Measurements from ENCODE around the gene ZBTB21. TPM values are rescaled to one million over a fixed set of nuclear protein-coding genes. Genes with fewer than 3 reads are reported as not detected.

Gene ZBTB21
- 7.8 TPM for total RNA-seq
- long read RNA-seq, full-length matches to known transcripts: 1 of 6 reads
- long read RNA-seq, partial matches to known transcripts: 0 of 6 reads
- long read RNA-seq, other reads (novel, unspliced or antisense): 5 of 6 reads

DNA sequence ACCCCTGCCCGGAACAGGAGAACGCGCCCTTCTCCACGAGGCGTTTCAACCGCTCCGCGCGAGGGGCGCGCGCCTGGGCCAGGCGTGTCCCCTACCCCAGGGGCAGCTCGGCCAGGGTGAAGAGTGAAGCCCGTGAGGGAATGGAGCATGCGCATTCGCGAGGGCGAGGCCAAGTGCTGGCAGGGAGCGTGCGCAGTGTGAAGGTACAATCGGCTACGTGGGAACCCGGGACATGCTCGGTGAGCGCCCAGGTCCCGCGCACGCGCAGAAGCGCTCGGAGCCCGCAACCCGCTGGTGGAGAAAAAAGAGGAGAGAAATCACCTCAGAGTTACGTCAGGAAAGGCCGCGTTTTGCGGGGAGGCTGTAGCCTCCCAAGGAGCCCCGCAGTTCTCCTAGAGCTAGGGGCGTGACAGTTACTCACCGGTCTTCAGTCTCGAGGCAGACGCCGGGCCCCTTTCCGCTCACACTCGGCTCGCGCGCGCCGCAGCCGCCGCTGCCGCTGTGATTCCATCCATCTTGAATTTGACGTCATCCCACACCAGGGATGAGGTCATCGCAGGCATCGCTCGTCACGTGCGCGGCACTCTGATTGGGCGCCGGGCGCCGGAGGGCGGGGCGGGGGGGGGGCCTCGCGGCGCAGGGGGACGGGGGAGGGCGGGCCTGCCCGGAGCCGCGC, at the start of gene ZBTB21:
ZBTB21 (minus strand) TSS at position 530 of the 676 bp plus-strand sequence. CDS start 16,265 bp downstream, outside the sequence.
- DNase-seq (ENCODE audit: low spot score): peak; percentile 99
- intact Hi-C loops (cut with DNase I): loop anchor here (2.0 to 5.0 kb wide), 4 partner anchors 53 to 128 kb away; no protein-coding TSS in a partner anchor

DNA sequence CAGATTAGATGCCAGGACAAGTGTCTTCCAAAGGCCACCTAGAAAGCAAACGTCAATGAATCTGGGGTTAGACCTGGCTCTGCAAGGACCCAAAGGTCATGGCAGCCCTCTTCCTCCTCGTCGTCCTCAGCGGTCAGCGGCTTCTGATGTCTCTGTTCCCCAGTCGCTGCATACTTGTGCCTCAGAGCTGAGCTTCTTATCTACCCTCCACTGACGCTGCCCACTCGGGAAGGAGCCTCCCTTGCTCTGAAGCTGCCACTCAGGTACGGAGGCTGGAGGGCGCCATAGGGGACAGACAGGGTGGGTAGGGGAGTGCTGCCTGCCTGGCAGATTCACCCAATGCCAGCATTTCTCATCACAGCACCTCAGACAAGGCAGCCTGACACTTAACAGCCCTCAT, 49.6 kb upstream of the ZBTB21 start:
- intact Hi-C loops (cut with DNase I): no loop called here
- no peak for DNase-seq (ENCODE audit: low spot score)

DNA sequence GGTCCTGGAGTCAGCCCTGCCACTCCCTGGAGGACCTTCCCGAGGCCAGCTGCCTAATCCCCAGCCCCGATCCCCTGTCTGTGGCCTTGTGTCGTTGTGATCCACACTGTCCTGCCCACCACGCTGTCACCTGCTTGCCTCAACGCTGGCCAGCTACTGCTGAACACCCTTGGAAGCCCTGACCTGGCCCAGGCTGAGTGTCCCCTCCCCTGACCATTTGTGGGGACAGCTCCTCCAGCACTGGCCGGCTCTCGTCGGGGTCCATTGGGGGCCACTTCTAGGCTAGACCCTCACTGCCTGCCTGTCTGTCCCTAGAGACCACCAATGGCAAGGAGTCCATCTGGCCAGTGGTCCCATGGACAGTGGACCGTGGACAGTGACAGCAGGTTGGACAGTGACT, 49.0 kb upstream of the ZBTB21 start:
- intact Hi-C loops (cut with DNase I): no loop called here
- DNase-seq (ENCODE audit: low spot score): no peak

DNA sequence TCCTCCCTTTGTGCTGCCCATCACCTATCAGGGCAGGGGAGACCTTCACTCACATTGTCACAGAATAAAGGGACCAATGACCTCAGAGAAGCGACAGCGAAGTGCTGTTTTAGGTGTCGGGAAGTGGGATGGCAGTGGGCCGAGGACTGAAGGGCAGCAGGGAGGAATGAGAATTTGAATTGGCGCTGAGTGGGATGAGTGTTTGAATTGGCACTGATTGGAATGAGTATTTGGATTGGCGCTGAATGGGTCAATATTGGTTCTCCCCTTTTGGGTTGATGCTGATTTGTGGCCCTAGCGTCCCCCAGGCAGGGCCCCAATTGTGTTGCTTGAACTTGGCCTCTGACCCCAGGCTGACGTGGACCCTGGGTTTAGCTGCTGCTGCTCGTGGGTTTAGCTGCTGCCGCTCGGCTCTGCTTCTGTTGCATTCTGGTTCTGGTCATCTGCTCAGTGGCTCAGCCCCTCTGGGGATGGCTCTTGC, 48.5 kb upstream of the ZBTB21 start:
- intact Hi-C loops (cut with DNase I): no loop called here
- DNase-seq (ENCODE audit: low spot score): no peak

DNA sequence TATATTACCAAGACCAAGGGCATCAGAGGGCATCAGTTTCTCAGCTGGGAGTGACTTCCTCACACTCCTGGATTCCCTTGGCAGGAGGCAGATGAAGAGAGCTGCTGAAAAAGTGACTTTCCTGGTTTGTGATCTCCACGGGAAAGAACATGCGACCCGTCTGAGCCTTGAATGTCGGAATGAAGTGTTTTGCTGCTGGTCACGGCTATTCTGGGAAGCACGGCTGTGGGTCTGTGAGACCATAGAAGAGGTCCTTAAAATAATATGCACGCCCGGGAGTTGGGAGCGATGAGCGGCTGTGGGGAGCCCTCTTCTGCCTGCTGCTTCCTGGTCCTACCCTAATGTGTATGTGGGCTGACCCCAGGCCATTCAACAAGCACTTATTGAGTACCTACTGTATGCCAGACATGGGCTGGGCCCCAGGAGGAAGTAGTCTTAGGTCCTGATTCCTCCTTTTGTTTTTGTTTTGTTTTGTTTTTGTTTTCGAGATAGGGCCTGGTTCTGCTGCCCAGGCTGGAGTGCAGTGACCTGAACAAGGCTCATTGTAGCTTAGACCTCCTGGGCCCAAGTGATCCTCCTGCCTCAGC, 47.8 kb upstream of the ZBTB21 start:
- intact Hi-C loops (cut with DNase I): no loop called here
- no peak for DNase-seq (ENCODE audit: low spot score)

DNA sequence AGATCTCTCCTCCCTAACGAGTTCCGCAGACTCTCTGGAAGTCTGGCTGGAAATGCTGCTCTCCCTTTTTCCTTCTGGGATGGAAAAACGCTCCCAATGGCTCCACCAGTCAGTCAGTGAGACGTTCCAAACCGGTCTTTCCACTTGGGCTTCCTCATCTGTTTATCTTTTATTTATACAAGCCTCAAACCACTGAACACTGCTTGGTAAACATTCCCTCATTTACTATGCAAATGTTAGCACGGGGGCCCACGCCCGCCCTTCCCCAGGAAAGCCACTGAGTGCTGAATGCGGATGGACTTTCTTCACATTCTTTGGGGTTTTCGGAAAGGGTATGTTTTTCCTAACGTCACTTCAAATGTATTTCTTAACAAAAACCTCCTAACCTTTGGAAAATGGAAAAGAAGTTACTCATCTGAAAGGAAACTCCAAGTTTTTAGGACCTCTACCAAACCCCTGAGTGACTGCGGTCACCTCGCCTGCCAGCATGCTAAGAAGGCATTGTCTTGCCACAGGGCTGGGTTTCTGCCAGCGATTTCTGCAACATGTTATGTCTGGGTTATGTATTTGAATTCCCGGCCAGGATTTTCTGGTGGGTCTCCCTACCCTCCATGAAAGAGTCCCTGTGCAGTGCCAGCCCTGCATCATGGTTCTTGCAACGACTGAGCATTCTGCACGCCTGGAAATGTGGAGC, 47.0 kb upstream of the ZBTB21 start:
- no peak for DNase-seq (ENCODE audit: low spot score)
- intact Hi-C loops (cut with DNase I): no loop called here

DNA sequence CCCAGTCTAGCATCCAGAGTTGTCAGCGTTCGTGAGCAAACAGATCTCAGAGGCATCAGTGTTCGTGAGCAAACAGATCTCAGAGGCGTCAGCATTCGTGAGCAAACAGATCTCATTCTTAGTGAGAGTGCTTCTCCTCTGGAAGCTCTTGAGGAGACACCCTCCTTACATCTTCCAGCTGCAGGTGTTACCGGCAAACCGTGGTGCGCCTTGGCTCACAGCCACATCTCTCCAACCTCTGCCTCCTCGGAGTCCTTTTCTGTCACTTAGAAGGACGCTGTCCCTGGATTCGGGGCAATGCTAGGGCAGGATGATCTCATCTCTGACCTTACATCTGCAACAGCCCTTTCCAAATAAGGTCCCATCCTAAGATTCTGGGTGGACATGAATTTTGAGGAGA, 46.3 kb upstream of the ZBTB21 start:
- intact Hi-C loops (cut with DNase I): no loop called here
- DNase-seq (ENCODE audit: low spot score): no peak

DNA sequence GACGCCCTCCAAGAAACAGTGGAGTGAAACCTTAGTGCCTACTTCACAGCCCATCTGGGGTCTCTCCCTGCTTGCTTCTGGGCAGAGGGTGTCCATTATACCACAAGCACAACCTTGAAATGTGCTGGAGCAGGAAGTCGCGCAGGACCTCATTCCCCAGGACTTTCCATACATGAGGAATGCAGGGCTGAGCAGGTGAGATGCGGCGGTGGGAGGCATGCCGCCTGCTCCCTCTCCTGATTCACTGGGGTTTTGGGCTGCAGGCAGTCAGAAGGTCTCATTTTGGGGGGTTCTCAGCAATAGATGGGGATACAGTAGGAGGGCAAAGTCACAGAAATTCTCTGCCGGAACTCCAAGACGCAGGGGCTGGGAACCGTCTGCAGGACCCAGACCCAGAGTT, 45.3 kb upstream of the ZBTB21 start:
- intact Hi-C loops (cut with DNase I): no loop called here
- DNase-seq (ENCODE audit: low spot score): no peak

DNA sequence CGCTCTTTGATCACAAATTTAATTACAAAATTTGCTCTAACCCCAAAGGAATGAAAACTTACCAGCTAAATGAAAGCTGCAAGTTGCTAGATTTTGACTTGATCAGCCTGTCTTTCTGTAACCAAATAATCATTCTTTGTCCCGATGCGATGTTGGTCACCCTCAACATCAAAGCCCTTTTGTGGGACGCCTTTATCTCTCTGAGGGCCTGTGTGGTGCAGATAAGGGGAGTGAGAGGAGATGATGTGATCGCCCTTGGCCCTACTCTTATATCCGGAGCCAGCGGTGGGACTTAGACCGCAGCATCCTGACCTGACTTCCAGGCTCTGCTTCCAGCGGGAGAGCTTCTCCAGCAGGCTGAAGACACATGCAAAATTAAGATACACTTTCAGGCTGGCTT, 41.6 kb upstream of the ZBTB21 start:
- intact Hi-C loops (cut with DNase I): no loop called here
- DNase-seq (ENCODE audit: low spot score): no peak

DNA sequence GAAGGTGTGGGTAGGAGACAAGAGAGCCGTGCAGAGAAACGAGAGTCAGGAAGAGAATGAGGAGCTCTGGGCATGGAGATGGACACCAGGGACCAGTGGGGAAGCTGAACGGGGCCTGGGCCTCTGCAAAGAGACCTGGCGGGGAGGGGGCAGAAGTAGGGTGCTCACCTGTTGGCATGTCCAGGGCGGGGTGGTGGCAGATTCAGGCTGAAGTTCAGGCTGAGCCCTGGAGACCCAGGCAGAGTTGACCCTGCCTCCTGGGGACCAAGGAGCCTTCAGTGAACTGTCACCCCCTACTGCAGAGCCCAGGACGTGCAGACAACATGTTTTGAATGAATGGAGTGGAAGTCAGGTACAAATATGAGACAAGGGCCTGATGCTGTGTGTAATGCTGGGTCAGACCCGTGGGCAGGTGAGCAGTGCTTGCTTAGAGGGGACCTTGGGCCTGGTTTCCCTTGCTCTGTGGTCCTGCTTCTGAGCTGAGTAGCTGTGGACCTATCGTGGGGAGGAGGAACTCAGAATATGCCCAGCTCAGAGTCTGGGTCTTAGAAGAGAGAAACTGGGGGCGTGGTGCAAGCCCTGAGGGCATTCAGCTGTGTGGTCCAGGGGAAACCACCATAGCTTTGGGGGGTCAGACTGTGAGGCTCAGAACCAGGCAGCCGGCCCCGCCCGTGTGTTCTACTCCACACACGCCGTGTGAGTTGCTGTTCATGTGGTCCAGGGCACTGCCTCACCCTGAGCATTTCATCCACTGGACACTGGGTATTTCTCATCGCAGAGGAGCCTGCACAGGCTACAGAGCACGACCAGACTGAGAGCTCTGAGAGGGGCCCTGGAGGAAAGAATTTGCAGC, 39.6 kb upstream of the ZBTB21 start:
- no peak for DNase-seq (ENCODE audit: low spot score)
- intact Hi-C loops (cut with DNase I): no loop called here

DNA sequence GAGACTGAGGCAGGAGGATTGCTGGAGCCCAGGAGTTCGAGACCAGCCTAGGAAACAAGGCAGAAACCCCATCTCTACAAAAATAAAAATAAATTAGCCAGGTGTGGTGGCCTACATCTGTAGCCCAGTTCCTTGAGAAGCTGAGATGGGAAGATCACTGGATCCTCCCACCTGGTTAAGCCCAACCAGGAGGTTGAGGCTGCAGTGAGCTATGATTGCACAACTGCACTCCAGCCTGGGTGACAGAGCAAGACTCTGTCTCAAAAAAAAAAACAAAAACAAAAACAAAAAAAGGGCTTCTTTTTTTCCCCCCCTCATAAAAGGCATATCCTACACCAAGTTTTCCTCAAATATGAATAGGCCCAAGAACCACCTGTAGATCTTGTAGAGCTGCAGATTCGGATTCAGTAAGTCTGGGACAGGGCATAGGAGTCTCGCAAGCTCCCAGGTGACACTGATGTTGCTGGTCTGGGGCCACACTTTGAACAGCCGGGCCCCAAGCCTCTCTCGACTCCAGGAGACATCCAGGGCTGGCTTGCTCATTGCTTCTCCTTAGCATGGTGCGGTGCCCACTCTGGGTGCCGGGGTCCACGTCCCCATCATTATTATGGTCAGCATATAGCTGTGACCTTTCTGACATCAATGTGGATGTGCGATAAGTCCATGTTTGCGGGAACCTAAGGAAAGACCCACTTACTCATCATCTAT, 38.9 kb upstream of the ZBTB21 start:
- intact Hi-C loops (cut with DNase I): no loop called here
- no peak for DNase-seq (ENCODE audit: low spot score)

DNA sequence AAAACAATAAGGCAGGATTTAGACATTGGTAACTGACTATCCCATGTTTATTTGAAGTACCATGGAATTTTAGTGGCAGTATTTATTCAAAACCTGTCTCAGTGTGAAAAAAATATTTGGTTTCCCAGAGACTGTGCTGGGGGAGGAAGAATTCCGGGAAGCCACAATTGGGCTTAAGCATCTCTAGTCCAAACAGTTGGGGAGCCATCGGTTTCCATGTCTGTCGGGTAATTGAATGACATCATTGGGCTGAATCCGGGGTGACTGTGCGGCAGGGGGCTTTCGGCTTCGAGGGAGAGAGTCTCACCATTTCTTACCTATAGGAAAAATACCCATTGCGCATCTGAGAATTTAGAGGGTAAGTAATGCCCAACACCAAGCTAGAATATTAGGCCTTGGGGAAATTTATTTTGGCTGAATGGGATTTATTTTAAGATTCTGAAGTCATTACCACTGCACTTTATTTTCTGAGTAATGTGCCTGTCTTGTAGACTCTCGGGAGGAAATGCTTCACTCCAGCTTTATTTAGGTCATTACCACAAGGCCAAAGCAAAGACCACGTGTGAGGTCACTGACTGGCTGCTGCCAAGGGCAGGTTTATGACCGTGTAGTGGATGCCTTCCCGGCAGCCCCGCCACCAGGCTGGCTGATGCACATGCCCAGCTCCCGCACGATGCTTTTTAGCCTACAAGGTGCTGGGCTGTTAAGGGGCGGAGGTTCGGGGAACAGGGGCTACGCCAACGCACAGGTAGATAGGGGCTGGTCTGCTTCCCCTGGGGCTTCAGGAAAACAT, 37.9 kb upstream of the ZBTB21 start:
- intact Hi-C loops (cut with DNase I): no loop called here
- DNase-seq (ENCODE audit: low spot score): no peak

DNA sequence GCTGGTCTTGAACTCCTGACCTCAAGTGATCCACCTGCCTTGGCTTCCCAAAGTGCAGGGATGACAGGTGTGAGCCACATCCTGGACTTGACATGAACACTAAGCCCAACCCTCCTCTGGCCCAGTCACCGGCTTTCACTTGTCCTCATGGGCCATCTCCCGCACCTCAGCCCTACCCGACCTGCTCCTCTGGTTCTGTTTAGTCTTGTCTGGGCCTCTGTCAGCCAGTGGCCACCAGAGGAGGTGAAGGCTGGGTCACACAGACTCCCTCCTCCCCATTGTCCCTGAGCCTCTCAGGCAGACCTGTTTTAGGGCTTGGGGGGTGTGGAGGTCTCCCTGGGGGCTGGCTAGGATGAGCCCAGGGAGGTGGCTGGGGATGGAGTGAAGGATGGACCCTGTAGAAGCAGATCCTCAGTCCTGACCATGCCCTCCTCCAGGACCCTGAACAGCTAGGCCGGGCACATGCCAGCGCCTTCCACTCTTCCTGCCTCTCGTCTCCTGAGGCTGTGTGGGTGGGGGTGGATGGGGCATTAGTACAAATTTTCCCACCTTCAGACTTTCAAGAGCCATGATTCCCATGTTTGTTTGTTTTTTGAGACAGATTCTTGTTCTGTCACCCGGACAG, 34.8 kb upstream of the ZBTB21 start:
- no peak for DNase-seq (ENCODE audit: low spot score)
- intact Hi-C loops (cut with DNase I): no loop called here

DNA sequence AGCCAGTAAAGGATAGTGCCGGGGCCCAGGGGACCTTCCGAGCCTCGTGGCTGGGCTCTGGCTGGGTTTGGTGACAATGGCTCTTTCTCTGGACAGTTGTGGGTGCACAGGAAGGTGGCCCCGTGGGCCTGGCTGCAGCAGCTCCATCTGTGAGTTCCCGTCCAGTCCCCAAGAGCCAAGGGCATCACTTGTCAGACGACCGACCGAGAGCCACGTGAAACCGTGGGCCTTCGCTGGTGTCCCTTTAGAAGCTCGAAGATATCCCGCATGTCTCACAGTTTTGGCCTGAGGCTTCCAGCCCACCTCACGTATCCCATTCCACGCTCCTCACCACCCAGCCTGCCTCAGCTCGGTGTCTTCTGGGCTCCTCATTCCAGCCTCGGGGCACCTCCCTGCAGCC, 33.8 kb upstream of the ZBTB21 start:
- no peak for DNase-seq (ENCODE audit: low spot score)
- intact Hi-C loops (cut with DNase I): no loop called here

DNA sequence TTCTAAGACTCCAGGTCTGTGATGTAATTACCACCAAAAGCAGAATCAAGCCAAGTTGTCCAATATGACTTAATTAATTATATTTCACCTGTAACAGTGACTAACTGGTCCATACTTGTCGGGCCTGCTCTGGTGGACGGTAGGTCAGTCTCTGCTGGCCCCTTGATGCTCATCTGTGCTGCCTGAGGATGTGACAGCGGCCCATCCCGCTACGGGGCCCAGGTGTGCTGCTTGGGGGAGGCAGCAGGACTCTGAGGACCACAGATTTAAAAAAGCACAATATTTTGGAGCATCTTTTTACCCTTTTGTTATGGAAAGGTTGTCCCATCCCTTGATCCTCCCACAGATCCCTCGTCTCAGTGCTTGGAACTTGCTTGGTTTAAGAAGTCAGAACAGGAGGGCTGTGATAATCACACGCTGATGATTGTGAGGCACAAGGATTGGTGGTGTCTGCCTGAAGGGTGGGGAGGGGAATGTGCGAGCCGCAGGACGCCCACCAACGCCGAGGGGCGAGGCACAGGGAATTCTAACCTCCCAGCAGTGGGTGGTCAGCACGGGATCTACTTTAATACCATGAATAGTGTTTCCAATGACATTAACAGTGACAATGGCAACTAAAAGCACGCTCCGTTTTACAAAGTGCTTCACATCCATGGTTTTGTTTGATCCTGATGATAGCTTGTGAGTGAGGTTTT, 33.2 kb upstream of the ZBTB21 start:
- no peak for DNase-seq (ENCODE audit: low spot score)
- intact Hi-C loops (cut with DNase I): no loop called here

DNA sequence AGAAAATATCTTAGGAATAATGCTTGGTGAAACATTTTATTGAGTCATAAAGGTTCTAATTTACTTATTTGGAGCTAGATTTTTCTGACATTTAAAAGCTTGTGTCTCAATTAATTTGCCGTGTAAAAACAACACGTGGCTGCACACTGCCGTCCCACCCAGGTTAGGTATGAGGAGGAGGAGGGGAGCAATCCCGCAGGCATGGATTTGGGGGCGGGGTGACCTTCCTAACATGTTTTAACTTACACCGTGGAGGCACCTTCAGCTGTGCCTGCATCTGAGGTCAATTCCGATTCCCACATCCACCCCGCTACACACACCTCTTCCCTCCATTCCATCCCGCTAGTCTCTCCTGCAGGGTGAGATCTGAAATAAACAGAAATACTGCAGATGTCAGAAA, 32.5 kb upstream of the ZBTB21 start:
- intact Hi-C loops (cut with DNase I): no loop called here
- DNase-seq (ENCODE audit: low spot score): no peak

DNA sequence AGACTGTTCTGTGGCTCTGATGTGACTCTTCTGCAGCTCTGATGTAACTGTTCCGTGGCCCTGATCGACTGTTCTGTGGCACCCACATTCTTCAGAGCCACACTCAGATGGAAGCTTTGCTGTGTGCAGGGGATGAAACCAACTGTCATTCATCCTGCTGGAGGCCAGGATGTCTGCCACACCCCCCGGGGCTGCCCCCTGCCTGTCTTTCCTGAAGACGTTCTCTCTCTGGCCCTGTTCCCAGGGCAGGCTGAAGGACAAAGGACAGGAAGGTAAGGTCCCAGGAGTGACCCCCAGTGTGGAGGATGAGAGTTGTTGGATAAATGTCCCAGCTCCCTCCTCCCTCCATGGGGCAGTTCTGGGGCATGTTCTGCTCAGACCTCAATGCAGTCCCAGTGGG, 31.6 kb upstream of the ZBTB21 start:
- DNase-seq (ENCODE audit: low spot score): no peak
- intact Hi-C loops (cut with DNase I): no loop called here

All from cardiac septum (tissue), 1 donor.